ENCODE results near the gene PSORS1C1. TPM values are rescaled to one million over a fixed set of nuclear protein-coding genes. Genes with fewer than 3 reads are reported as not detected.

Gene PSORS1C1
- total RNA-seq, 1 experiment from 2014 or later: not detected

DNA sequence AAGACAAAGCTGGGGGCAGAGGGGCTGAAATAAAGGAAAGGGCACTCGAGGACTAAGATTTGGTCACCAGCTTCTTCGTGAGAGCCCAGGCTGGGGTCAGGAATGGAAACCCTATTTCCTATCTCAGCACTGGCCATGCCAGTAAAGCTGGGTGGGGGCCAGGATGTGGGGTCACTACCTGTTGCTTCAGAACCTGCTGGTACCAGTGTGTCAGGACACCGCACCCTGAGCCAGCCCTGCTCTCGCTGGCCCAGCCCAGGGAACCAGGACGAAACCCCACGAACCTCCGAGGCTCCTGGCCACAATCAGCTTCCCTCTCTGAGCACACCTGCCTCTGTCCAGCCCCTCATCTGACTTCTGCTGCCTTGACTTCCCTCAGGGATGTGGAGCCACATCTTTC, 3.6 kb downstream of the PSORS1C1 start:
- in situ Hi-C loops (cut with HindIII; ENCODE audit: low pct_unique_long_range_greater_than_20kb, low sequenced_read_pairs): no loop called here

DNA sequence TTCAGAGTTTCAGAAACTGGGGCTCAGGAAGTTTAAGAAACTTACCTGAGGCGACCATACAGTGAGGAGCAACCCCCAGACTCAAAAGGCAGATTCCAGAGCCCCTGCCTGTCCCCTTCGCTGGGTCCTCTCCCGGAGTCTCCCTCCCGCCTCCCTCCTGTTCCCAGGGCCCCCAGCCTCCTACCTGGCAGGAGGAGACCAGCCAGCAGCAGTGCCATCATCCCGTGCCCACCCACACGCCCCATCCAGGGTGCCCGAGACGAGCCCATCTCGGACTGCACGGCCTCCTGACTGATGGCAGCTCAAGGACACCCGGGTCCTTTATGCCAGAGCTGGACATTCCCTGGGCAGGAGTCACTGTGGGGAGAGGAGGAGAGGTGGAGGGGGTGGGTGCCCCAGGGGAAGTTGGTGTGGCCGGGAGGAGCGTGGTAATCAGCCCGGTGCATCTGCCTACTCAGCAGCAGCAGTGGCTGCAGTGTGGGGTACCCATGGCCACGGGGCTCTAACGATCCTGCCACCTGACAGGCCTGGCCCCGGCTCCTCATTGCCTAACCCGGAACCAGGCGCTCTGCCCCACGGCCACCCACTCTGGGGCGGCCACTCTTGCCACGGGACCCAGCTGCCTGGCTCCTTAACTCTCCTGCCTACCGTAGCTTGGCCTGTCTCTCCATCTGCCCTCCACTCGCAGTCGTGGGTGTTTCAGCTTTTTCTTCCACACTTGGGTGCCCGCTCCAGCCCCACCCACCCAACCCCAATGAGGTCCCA, 5.7 kb downstream of the PSORS1C1 start, which contains the start of gene CDSN:
CDSN (minus strand) TSS at position 296 of the 765 bp plus-strand sequence; CDS start at position 269, 27 bp downstream.
- in situ Hi-C loops (cut with HindIII; ENCODE audit: low pct_unique_long_range_greater_than_20kb, low sequenced_read_pairs): no loop called here
- DNase-seq (ENCODE audit: low read depth, low spot score): no peak

More for the DNA sequence above, 3.6 kb downstream of the PSORS1C1 start:
- no peak for DNase-seq (ENCODE audit: low read depth, low spot score)

DNA sequence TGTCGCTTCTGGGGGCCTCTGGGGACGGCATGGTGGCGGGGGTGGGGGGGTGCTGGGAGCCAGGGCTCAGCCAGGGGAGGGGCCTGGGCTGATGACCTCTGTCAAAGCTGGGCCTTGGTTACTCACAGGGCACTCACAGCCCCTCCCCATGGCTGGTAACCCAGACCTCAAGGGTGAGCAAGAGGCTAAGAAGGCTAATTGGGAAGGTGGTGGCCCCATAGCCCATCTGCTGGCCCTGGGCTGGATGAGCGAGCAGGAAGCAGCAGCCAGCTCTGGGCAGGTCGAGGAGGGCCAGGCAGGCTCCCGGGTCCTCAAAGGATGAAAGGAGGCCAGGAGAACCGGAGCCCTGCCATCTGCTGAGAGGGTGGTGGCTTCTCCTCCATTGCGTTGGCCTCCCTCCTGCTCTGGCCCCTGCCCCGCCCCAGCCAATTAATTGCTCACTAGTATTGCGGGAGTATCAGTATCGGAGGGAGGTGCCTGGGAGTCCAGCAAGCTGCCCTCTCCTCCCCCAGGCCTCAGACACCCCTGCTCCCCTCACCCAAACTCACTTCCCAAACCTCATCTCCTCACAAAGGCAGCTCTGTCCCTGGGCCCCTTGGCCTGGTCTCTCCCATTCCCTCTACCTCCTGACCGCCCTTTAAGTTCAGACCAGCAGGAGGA, 6.7 kb downstream of the PSORS1C1 start:
- peak; percentile 27 for DNase-seq (ENCODE audit: low read depth, low spot score)
- in situ Hi-C loops (cut with HindIII; ENCODE audit: low pct_unique_long_range_greater_than_20kb, low sequenced_read_pairs): no loop called here

DNA sequence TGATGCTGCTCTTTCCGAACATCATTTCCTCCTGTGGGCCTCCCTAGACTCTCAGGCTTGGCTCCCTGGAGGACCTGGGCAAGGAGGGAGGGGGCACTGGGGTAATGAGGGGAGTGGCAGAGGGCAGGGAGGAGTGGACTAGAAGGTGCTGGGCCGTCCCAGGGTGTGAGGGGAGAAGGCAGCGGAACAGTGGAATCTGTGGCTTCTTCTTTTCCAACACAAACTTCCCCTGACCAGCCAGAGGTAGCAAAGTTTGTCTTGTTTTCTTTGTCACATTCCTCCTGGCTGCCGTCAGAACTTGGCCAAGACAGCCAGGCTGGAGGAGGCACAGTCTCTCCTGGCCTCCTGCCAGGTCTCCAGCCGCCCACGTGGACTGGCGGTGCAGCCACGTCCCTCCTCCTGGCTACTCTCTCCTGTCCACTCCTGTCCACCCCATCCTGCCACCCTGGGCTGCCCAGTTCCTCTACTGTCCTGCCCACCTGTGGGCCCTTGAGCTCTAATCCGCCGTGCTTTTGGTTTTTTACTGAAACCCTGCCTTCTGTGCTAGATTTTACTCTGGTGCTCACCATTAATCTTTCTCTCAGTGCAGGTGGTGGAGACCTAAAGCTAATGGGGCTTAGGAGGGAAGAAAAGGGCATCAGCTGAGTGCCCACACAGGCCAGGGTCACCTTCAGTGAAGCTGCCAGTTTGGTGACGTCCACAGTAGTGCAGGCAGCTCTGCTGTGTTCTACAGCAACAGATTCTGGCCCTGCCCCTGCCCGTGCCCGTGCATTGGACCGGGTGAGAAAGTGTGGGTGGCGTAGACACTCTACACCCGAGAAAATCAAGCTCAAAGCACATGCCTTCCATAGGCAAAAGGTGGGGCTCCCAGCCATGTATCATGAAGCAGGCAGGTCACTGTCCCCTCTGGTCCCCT, 8.4 kb downstream of the PSORS1C1 start:
- in situ Hi-C loops (cut with HindIII; ENCODE audit: low pct_unique_long_range_greater_than_20kb, low sequenced_read_pairs): no loop called here
- peak; percentile 23 for DNase-seq (ENCODE audit: low read depth, low spot score)

DNA sequence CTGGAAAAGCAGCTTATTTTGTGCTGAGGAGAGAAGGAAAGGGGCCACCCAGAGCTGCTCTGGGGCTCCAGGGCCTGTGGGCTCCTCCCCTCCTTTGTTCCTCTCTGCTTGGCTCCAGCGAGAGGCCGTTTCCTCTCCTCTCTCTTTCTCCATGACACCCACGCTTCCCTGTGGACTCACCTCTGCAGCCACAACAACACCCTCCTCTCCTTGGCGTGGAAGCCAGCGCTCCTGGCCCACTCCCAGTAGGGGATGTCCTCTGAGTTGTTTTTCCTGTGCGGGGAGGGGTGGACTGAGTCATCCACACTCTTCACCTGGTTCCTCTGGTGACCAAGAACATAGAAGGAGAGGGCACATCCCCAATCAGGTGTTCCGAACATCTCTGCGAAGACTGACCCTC, 10.6 kb downstream of the PSORS1C1 start:
- in situ Hi-C loops (cut with HindIII; ENCODE audit: low pct_unique_long_range_greater_than_20kb, low sequenced_read_pairs): no loop called here
- no peak for DNase-seq (ENCODE audit: low read depth, low spot score)

DNA sequence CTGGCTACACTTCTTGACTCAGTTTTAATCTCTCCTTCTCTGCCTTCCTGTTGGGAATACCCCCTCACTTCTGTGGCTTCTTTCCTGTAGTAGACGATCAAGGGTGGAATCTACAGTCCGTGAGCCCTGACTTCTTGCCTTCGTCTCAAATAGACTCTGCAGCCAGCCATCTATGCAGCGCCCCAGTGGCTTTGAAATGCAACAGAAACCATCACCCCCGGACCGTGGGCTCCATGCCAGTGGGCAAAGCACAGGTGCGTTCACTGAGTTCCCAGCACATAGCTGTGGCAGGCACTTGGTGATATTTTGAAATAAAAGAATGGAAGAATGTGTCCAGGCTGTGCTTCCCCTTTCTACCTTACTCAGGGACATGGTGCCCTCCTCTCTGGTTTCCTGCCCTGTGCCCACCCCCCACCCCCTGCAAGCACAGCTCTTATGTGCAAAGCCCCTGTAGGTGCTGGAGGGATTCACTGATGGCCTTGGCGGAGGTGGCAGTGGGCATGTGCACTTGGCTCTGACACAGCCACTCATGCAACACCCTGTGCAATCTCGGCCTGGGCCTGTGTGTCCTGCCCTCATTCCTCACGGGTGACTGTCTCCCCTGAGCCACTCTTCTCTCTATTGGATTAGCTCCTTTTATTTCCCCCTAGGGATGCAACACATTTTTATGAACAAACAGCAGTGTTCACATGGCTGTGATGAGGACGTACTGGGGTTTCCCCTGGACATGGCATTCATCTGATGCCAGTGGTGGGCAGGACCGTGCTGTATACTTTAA, 11.2 kb downstream of the PSORS1C1 start:
- in situ Hi-C loops (cut with HindIII; ENCODE audit: low pct_unique_long_range_greater_than_20kb, low sequenced_read_pairs): no loop called here
- no peak for DNase-seq (ENCODE audit: low read depth, low spot score)

DNA sequence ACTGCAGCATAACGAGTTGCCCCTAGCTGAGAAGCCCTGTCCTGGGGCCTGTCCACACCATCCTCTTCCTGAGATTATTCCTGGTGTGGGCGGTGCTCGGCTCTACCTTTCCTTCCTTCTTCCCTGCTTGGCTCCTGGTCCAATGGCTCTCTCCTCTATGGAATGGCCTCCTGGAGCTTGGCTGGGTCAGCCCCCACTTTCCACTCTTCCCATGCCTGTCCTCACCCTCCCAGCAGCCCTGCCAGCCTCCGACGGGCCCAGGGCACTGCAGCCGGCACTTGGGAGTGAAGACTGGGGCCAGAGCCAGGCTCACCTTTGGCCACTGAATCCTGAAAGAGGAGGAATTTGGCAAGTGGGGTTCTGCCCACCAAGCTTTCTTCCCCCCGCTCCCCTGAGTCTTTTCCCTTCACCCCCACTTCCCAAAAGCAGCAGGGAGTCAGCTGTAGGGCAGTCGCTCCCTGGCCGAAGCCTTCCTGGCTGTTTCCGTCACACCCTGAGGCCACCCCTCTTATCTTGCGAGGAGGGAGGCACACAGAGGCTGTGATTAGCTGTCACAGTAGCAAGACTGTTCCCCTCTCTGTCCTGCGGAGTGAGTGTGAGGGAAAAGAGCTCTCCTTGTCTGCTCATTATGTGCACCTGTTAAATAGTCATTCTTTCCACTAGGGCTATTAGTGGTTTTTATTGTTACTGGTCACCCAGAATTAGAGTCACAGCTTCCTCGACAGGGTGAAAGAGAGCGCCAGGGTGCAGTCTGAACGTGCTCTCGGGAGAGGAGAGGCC, 12.0 kb downstream of the PSORS1C1 start:
- DNase-seq (ENCODE audit: low read depth, low spot score): no peak
- in situ Hi-C loops (cut with HindIII; ENCODE audit: low pct_unique_long_range_greater_than_20kb, low sequenced_read_pairs): no loop called here

DNA sequence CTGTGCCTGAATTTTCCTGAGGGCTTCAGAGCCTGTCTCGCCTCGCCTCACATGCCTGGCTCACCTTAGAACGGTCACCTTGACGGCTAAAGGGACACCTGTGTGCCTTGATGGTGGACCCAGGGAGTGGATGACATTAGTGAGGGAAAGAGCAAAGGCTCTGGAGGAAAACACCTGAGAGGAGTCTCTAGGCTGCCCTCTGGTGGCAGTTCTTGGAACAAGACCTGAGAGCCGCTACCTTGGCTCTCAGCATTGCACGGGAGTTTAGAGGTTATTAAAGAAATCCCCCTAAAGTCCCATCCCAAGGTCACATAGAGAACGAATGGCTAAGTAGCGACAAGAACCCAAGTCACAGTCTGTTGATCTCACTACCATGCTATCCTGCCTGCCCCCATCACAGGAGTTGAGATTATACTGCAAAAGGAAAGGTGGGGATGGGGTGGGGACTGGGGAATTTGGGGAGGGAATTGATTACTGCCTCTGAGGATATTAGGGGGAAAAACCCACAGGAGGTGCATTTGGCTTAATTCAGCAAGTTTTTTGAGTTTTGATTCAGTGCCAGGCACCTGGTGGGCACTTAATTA, 13.6 kb downstream of the PSORS1C1 start:
- in situ Hi-C loops (cut with HindIII; ENCODE audit: low pct_unique_long_range_greater_than_20kb, low sequenced_read_pairs): no loop called here
- DNase-seq (ENCODE audit: low read depth, low spot score): peak; percentile 63

DNA sequence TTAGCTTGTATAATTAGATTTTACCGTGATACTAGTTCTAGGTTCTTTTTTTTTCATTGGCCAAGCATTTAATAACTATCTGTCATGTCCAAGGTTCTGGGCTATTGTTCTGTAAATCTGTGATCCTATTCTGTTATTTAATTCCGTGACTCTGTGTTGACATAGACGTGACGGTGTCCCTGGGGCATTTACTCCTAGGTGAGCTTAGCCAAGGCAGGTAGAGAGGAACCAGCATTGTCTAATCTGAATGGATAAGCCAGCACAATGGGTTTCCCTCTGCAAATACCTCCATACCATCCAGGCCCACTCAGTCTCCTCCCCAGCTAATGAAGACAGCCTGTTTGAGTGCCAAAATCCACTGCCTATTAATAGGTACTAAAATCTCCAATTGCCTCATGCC, 14.5 kb downstream of the PSORS1C1 start:
- DNase-seq (ENCODE audit: low read depth, low spot score): no peak
- in situ Hi-C loops (cut with HindIII; ENCODE audit: low pct_unique_long_range_greater_than_20kb, low sequenced_read_pairs): no loop called here

DNA sequence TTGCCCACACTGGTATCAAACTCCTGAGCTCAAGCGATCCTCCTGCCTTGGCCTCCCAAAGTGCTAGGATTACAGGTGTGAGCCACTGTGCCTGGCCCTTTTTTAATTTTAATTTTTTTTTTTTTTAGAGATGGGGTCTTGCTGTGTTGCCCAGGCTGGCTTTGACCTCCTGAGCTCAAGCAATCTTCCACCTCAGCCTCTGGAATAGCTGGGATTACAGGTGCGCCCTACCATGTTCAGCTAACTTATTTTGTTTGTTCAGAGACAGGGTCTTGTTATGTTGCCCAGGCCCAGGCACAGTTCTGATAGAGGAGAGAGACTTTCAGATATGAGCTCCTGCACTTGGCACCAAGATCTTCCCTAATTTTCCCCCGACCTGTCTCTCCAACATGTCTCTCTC, 16.2 kb downstream of the PSORS1C1 start:
- in situ Hi-C loops (cut with HindIII; ENCODE audit: low pct_unique_long_range_greater_than_20kb, low sequenced_read_pairs): no loop called here
- no peak for DNase-seq (ENCODE audit: low read depth, low spot score)

DNA sequence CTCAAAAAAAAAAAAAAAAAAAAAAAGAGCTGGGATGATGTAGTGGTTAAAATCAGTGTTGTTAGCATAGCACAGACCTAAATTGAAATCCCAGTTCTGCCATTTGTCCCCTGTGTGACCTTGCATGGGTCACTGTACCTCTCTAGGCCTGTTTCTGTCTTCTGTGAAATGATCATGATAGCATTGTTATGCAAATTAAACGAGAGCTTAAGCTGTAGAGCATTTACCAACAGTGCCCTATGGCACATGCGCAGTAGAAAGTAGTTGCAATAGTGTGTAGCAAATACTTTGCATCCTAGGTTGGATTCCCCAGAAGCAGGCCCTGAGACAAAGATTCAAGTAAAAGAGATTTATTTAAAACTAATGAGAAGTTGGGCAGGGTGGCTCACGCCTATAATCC, 17.0 kb downstream of the PSORS1C1 start:
- in situ Hi-C loops (cut with HindIII; ENCODE audit: low pct_unique_long_range_greater_than_20kb, low sequenced_read_pairs): no loop called here
- DNase-seq (ENCODE audit: low read depth, low spot score): no peak

DNA sequence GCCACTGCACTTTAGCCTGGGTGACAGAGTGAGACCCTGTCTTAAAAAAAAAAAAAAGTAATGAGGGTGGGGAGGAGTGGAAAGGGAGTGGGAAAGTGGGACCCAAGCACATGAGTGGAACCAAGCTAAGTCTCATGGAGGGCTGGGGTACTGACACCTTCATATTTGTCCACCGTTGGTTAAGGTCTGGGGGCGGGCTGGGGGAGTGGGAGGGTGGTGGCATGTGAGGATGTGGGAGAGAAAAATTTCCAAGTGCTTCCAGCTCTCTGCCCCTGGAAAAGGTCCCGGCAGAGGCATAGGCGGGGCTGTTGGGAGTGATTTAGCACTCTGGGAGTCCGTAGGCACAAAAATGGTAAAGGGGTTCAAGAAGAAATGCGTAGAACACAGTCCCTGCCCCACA, 18.2 kb downstream of the PSORS1C1 start:
- DNase-seq (ENCODE audit: low read depth, low spot score): no peak
- in situ Hi-C loops (cut with HindIII; ENCODE audit: low pct_unique_long_range_greater_than_20kb, low sequenced_read_pairs): no loop called here

DNA sequence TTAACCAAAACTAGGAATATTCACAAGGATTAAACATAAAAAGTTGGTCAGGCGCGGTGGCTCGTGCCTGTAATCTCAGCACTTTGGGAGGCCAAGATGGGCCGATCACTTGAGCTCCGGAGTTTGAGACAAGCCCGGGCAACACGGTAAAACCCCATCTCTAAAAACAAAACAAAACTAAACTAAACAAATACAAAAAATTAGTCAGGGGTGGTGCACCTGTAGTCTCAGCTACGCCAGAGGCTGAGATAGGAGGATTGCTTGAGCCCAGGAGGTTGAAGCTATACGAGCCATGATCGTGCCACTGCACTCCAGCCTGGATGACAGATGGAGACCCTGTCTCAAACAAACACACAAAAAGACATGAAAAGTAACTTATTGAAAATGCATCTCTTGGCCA, 21.1 kb downstream of the PSORS1C1 start:
- no peak for DNase-seq (ENCODE audit: low read depth, low spot score)
- in situ Hi-C loops (cut with HindIII; ENCODE audit: low pct_unique_long_range_greater_than_20kb, low sequenced_read_pairs): no loop called here

DNA sequence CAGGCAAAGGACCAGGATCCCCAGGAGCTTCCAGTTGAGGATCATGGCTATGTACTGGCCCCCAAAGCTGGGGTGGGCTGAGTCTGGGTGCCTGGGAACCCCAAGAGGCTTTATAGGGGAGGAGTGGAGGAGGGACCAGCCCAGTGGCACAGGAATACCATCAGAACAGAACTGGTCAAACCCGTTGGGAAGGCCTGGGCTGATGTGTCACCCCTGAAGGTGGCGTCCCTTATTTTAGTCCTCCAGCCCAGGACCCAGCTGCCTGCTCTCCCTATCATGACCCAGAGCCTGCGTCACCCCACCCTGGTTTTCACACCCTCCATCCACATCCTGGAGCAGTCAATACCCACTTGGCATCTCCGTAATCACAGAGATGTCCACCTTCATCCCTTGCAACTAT, 24.4 kb downstream of the PSORS1C1 start, which contains the start of gene PSORS1C2:
PSORS1C2 (minus strand) TSS at position 85 of the 400 bp plus-strand sequence; CDS start at position 45, 40 bp downstream.
- in situ Hi-C loops (cut with HindIII; ENCODE audit: low pct_unique_long_range_greater_than_20kb, low sequenced_read_pairs): no loop called here

DNA sequence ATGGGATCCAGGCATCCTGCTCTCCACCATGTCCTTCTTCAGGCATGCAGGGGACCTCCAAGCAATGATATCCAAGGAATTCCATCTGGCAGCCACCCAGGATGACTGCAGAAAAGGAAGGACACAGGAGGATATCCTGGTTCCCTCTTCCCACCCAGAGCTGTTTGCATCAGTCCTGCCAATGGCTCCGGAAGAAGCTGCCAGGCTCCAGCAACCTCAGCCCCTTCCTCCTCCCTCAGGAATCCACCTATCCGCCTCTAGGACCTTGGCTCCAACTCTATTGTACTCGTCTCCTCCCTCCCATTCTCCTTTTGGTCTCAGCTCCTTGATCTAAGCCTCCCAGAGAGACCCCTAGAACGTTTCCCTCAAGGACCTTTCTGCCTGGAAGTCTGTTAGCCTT, 25.0 kb downstream of the PSORS1C1 start:
- no peak for DNase-seq (ENCODE audit: low read depth, low spot score)
- in situ Hi-C loops (cut with HindIII; ENCODE audit: low pct_unique_long_range_greater_than_20kb, low sequenced_read_pairs): no loop called here

More for the DNA sequence above, 24.4 kb downstream of the PSORS1C1 start, which contains the start of gene PSORS1C2:
- no peak for DNase-seq (ENCODE audit: low read depth, low spot score)

DNA sequence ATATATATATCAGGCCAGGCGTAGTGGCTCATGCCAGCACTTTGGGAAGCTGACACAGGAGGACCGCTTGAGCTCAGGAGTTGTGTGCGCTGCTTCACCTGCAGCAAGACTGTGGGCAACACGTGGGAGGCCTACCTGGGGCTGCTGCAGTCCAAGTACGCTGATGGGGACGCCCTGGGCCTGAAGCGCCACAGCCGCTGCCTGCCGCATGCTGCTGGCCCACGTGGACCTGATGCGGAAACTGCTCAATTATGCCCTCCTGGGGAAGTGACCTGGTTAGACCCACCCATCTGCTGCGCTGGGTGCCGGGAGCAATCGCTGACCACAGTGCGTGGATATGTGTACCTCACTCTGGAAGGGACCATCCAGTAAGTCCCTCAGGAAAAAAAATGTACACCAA, 26.0 kb downstream of the PSORS1C1 start:
- no peak for DNase-seq (ENCODE audit: low read depth, low spot score)
- in situ Hi-C loops (cut with HindIII; ENCODE audit: low pct_unique_long_range_greater_than_20kb, low sequenced_read_pairs): no loop called here
